BE2C (cell line): Measurements from ENCODE around the gene COL6A5.

Source experiments
- DNase-seq: peaks from one replicate; pipeline ENCODE4 v3.0.0-alpha.2; 2020
- H3K27me3 ChIP-seq: fragments of 250-450 bp; sonication (Bioruptor Pico); 2 replicates; pipeline ENCODE4 v1.5.1; 2020; ENCODE audit warnings: mild to moderate bottlenecking
- H3K36me3 ChIP-seq: fragments of 250-450 bp; sonication (Bioruptor Pico); 2 replicates; pipeline ENCODE4 v1.5.1; 2020; ENCODE audit warnings: mild to moderate bottlenecking
- H3K4me1 ChIP-seq: fragments of 250-450 bp; sonication (Bioruptor Pico); 2 replicates; pipeline ENCODE4 v1.5.1; 2020
- H3K4me3 ChIP-seq: 2 replicates; pipeline ENCODE4 v1.5.1; 2011; ENCODE audit warnings: low read depth, low read length
- H3K9me3 ChIP-seq: fragments of 250-450 bp; sonication (Bioruptor Pico); 2 replicates; pipeline ENCODE4 v1.5.1; 2020
- CTCF ChIP-seq: IDR thresholded peaks from 2 replicates; pipeline ENCODE4 v1.5.1; 2012; ENCODE audit warnings: mild to moderate bottlenecking, low read depth, low read length

Gene COL6A5

GRCh38 chr3:130533247-130533646 lies 187.8 kb downstream of the COL6A5 start:
- 0 out of 2 replicates have a peak, but pooled peaks cover 4% of the 10 kb centered on the region for H3K4me1 ChIP-seq

More at GRCh38 chr3:130533247-130533646, 187.8 kb downstream of the COL6A5 start:
- no peaks in the 10 kb centered on the region for H3K9me3 ChIP-seq
- no peaks in the 10 kb centered on the region for H3K27me3 ChIP-seq
- no peaks in the 10 kb centered on the region for H3K36me3 ChIP-seq
- no peak for DNase-seq
- H3K4me3 ChIP-seq = no peak overlapping the region
- no peak for TF ChIP-seq CTCF
